Stimulated activated naive B cell treated with anti-CD40 and anti-IgM and Interleukin-4, amounts not matched to agents 10 μg/mL and 1 μg/mL and 100 μg/mL, for 72 hours (primary cell): ENCODE results near the gene NAMPT.

Experiments used
- ATAC-seq, 2 donors: fragments of 150-1000 bp; cut with Tn5 transposase; replicated peaks; 2 replicates each; pipeline ENCODE4 v1.10.0; 2021; ENCODE audit warnings: moderate library complexity in 1 of 2
- DNase-seq: peaks from one replicate; pipeline ENCODE4 v3.0.0; 2021
- H3K27ac Mint-ChIP-seq: one replicate; pipeline ENCODE4 v1.8.0; 2022; ENCODE audit warnings: mild to moderate bottlenecking, mixed read lengths
- H3K27me3 Mint-ChIP-seq, 2 donors: one replicate each; pipeline ENCODE4 v1.8.0; 2022; ENCODE audit warnings: mixed read lengths in 2 of 2
- H3K36me3 Mint-ChIP-seq, 2 donors: one replicate each; pipeline ENCODE4 v1.8.0; 2022; ENCODE audit warnings: mixed read lengths in 2 of 2, mild to moderate bottlenecking in 1 of 2
- H3K4me1 Mint-ChIP-seq, 2 donors: one replicate each; pipeline ENCODE4 v1.8.0; 2022; ENCODE audit warnings: mixed read lengths in 2 of 2, mild to moderate bottlenecking in 1 of 2
- H3K4me3 Mint-ChIP-seq, 2 donors: one replicate each; pipeline ENCODE4 v1.8.0; 2022; ENCODE audit warnings: mild to moderate bottlenecking in 2 of 2, mixed read lengths in 2 of 2, moderate library complexity in 1 of 2
- H3K9me3 Mint-ChIP-seq, 2 donors: one replicate each; pipeline ENCODE4 v1.8.0; 2022; ENCODE audit warnings: mixed read lengths in 2 of 2, mild to moderate bottlenecking in 1 of 2

The NAMPT gene

DNA sequence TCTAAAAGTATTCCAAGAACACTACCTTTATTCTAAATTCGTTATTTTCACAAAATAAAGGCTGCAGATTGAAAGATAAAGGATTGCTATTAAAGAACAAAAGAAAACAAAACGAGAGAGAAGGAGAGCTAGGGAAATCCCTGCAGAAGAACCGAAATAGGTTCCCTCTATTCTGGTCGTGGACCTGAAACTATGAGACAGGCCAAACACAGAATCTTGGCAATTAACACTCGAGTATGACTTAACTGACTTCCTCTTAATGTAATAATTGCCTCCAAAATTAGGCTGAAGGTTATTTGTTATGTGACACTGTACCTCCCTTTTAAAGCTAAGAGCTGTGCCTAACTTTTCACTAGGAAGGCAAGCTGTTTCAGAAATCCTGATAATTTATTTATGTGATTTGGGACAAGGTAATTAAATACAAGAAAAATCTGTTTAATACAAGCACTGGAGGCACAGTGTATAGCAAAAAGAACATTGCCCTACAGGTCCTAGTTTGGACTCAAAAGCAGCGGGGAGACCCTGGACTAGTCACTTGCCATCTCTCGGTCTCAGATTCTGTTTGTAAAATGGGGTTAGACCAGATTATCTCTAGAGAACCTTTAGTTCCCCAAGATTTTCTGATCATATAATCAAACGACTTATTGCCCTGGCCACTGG is 11.6 kb downstream of the NAMPT start:
- H3K4me3 Mint-ChIP-seq: no peak overlapping the region
- H3K36me3 Mint-ChIP-seq: peaks cover 24 to 41% of the 10 kb centered on the region in 2 donors
- H3K4me1 Mint-ChIP-seq: peaks cover 2 to 17% of the 10 kb centered on the region in 2 donors
- no peaks in the 10 kb centered on the region for H3K9me3 Mint-ChIP-seq
- H3K27ac Mint-ChIP-seq: no peak overlapping the region
- ATAC-seq (peak; percentile 50 to 69), DNase-seq (no peak)
- H3K27me3 Mint-ChIP-seq: no peaks in the 10 kb centered on the region

DNA sequence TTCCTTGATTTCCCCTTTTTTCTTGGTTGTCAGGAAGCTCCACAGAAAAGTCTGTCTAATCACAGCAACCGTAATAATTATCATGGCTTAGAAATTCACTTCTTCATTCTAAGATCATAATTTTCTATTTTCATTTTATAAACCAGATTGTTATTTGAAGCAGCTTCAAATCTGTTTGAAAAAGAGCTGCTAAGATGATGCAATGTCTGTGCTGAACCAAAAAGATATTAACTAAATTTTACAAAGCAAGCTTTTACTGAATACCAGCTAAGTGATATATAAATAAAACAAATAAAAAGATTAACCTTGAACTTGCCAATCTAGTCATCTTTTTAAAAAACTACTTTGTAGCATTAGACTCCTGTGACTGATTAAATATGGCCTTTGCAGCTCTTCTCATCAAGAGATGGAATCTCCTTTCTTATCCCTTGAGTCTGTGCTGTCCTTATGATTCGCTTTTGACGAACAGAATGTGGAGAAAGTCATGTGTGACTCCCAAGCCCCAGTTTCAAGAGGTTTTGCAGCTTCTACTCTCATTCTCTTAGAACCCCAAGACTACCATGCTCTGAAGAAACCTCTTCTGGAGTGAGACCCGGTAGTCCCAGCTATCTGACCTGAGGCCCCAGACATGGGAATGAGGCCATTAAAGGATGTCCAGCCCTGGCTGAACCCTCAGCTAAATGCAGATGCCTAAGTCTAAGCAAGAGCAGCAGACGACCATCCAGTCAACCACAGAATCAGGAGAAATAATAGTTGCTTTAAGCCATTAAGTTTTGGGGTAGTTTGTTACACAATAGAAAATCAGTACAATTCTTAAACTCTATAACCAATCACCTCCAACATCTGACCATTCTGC is 14.4 kb downstream of the NAMPT start:
- no peak overlapping the region for H3K4me3 Mint-ChIP-seq
- peaks cover 34 to 53% of the 10 kb centered on the region in 2 donors for H3K36me3 Mint-ChIP-seq
- H3K27ac Mint-ChIP-seq: no peak overlapping the region

DNA sequence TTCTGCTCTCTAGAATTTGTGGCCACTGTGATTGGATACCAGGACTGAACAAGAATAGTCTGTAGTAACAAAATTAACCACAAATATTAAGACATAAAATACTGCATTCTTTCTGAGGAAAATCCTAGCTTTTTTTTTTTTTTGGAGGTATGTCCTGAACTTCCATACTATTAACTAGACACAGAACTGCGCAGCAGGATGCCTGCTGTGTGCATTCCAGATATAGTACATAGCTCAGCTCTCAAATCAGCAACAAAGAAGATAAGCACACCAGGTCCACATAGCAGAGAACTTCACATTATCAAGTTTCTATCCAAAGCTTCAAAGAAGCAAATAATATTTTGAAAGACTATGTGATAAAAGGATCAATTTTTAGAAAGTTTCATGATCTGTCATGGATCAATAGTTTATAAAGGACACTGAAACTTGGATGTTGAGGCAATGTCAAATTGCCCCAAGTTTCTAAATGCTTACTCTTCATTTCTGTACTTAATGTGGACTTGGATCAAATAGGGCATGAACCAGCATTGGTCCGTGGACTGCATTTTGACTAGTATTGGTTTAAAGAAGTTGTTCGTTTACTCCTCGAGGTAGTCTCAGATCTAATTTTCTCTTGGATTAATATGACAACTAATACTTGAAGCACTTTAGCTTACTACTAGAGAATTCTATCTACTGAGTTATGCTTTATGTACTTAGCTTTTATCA is 15.4 kb downstream of the NAMPT start:
- H3K36me3 Mint-ChIP-seq: peaks cover 40 to 58% of the 10 kb centered on the region in 2 donors
- ATAC-seq (no peak), DNase-seq (no peak)
- H3K9me3 Mint-ChIP-seq: no peaks in the 10 kb centered on the region
- H3K27me3 Mint-ChIP-seq: no peaks in the 10 kb centered on the region
- H3K4me3 Mint-ChIP-seq: no peak overlapping the region
- H3K4me1 Mint-ChIP-seq: peaks cover 2 to 13% of the 10 kb centered on the region in 2 donors
- no peak overlapping the region for H3K27ac Mint-ChIP-seq

More for the DNA sequence above, 14.4 kb downstream of the NAMPT start:
- Mint-ChIP-seq H3K27me3 (no peaks in the 10 kb centered on the region), H3K9me3 (no peaks in the 10 kb centered on the region), H3K4me1 (peaks cover 2 to 13% of the 10 kb centered on the region in 2 donors)
- ATAC-seq (no peak), DNase-seq (no peak)

DNA sequence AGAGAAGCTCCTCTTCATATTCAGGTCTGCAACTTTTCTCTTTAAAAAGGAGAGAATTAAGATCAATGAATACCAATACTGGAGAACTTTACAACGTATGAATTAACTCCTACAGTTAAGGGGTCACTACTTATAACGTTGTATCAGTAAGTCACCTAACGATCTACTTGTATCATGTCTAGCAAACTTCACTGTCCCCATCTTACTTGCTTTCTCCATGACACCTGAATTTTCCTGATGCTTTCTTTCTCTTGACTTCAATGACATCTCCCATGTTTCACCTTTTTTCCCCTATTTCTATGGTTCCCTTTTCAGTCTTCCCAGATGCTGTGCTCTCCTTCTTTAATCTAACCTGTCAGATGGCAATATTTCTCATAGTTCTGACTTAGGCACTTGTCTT is 19.6 kb downstream of the NAMPT start:
- Mint-ChIP-seq H3K27ac (no peak overlapping the region), H3K9me3 (no peaks in the 10 kb centered on the region), H3K4me3 (no peak overlapping the region), H3K36me3 (peaks cover 45 to 67% of the 10 kb centered on the region in 2 donors), H3K4me1 (no peaks in the 10 kb centered on the region), H3K27me3 (no peaks in the 10 kb centered on the region)
- no peak for DNase-seq
- ATAC-seq: no peak

DNA sequence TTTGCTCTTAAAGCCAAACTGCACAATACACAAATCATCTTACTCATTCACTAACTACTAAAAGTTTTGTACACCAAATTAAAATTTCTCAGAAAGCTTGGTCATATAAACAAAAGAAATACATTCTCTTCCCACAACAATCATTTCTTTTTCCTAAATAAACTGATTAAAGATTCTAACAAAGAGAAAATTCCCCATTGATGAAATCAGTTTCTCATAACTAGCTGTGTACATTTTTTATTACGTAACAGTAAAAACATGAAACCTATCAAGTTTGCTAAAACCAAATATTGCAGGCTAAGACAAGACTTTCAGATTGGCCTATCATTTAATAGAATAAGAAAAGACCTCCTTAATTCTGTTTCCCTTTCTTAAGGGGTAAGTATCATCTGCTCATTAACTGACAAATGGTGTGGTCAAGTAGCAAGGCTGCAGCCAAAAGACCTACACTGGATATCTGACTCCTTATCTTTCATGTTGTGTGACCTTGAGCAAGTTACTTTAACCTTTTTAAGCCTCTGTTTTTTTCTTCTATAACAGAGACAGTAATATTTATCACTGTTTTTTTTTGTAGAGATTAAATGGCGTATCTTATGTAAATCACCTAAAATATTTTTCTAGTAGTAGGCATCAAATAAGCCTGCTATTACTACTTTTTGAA is 22.4 kb downstream of the NAMPT start:
- DNase-seq (no peak), ATAC-seq (no peak)
- Mint-ChIP-seq H3K27me3 (no peaks in the 10 kb centered on the region), H3K4me3 (no peak overlapping the region), H3K4me1 (no peaks in the 10 kb centered on the region), H3K36me3 (peaks cover 60 to 76% of the 10 kb centered on the region in 2 donors), H3K9me3 (no peaks in the 10 kb centered on the region), H3K27ac (no peak overlapping the region)

DNA sequence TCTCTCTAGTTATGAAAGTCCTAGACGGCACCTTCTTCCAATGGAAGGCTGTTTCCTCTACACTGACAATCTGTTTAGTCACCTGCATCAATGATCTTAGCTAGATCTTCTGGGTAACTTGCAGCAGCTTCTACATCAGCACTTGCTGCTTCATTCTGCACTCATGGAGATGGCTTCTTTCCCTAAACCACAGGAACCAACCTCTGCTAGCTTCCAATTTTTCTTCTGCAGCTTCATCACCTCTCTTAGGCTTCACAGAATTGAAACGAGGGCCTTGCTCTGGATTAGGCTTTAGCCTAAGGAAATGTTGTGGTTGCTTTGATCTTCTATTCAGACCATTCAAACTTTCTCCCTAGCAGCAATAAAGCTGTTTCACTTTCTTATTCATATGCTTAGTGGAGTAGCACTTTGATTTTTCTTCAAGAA is 24.6 kb downstream of the NAMPT start:
- DNase-seq (no peak), ATAC-seq (no peak)
- Mint-ChIP-seq H3K27ac (no peak overlapping the region), H3K27me3 (no peaks in the 10 kb centered on the region), H3K4me3 (no peak overlapping the region), H3K4me1 (peaks cover 0 to 11% of the 10 kb centered on the region in 2 donors), H3K9me3 (no peaks in the 10 kb centered on the region), H3K36me3 (peaks cover 44 to 69% of the 10 kb centered on the region in 2 donors)

DNA sequence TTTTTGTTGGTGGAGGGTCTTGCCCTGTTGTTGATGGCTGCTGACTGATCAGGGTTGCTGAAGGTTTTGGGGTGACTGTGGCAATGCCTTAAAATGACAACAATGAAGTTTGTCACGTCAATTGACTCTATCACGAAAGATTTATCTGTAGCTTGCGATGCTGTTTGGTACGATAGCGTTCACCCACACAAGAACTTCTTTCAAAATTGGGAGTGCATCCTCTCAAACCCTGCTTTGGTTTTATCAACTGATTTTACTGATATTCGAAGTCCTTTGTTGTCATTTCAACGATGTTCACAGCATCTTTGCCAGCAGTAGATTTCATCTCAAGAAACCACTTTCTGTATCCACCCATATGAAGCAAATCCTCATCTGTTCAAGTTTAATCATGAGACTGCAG is 26.0 kb downstream of the NAMPT start:
- Mint-ChIP-seq H3K36me3 (peaks cover 48 to 68% of the 10 kb centered on the region in 2 donors), H3K4me3 (no peak overlapping the region), H3K9me3 (no peaks in the 10 kb centered on the region), H3K4me1 (peaks cover 0 to 11% of the 10 kb centered on the region in 2 donors), H3K27me3 (no peaks in the 10 kb centered on the region), H3K27ac (no peak overlapping the region)
- no peak for ATAC-seq
- DNase-seq: no peak

DNA sequence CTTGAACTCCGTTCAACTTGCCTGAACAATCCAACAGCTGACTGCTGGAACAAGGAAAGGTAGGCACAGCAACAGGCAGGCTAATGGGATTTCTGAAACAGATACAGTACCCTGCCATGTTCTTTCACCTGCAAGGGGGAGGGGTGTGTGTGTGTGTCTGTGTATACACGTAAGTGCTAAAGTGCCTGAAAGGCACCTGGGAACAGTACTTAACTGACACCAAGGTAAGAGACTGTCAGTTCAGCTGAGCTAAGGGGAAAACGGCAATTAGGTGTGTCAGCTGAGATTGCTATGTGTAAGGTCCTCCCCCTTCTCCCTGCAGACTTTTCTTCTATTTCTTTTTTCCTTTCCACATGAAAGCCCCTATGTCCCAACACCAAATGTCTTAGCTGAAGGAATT is 27.0 kb downstream of the NAMPT start:
- Mint-ChIP-seq H3K27ac (no peak overlapping the region), H3K4me1 (peaks cover 0 to 11% of the 10 kb centered on the region in 2 donors), H3K36me3 (peaks cover 50 to 69% of the 10 kb centered on the region in 2 donors), H3K27me3 (no peaks in the 10 kb centered on the region), H3K4me3 (no peak overlapping the region), H3K9me3 (no peaks in the 10 kb centered on the region)
- ATAC-seq (no peak), DNase-seq (no peak)

DNA sequence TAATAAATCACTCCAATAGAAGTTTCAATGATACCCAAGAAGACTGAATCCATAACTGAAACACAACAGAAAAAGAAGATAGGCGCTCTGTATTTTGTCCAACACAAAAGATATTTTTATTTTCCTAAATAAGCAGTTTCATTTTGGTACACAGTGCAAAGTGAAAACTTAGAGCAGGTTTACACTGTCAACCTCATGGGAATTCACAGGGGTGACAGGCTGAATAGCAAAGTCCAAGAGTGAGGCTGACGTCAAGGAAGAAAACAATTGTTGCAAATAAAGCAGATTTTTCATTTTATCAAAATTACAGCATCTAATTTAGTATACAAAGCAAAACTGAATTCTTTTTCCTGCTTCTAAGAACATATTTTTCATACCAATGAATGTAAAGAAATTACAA is 28.6 kb downstream of the NAMPT start:
- Mint-ChIP-seq H3K36me3 (peaks cover 49 to 62% of the 10 kb centered on the region in 2 donors), H3K4me1 (peaks cover 0 to 11% of the 10 kb centered on the region in 2 donors)
- ATAC-seq: no peak

DNA sequence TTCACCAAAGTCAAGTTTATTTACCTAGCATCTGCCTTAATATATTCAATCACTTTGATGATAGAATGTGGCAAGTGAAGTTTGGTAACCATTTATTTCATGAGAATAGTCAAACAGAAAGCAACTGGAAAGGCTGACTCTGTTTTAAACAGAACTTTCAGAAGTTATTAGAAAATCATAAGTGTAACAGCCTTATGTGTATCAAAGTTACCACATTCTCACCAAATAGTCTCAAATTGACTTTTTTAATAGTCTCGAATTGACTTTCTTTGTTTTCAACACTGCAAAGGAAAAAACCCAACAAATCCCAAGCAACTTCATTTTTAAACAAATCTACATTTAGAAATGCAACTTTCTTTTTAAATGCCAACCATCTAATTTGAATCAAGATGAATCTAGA is 29.5 kb downstream of the NAMPT start:
- Mint-ChIP-seq H3K4me1 (peaks cover 0 to 11% of the 10 kb centered on the region in 2 donors), H3K27ac (no peak overlapping the region), H3K4me3 (no peak overlapping the region), H3K27me3 (no peaks in the 10 kb centered on the region), H3K36me3 (peaks cover 46 to 61% of the 10 kb centered on the region in 2 donors), H3K9me3 (no peaks in the 10 kb centered on the region)
- ATAC-seq (no peak), DNase-seq (no peak)

More for the DNA sequence above, 28.6 kb downstream of the NAMPT start:
- no peaks in the 10 kb centered on the region for H3K9me3 Mint-ChIP-seq
- no peak overlapping the region for H3K4me3 Mint-ChIP-seq
- DNase-seq: no peak
- H3K27me3 Mint-ChIP-seq: no peaks in the 10 kb centered on the region
- H3K27ac Mint-ChIP-seq: no peak overlapping the region

DNA sequence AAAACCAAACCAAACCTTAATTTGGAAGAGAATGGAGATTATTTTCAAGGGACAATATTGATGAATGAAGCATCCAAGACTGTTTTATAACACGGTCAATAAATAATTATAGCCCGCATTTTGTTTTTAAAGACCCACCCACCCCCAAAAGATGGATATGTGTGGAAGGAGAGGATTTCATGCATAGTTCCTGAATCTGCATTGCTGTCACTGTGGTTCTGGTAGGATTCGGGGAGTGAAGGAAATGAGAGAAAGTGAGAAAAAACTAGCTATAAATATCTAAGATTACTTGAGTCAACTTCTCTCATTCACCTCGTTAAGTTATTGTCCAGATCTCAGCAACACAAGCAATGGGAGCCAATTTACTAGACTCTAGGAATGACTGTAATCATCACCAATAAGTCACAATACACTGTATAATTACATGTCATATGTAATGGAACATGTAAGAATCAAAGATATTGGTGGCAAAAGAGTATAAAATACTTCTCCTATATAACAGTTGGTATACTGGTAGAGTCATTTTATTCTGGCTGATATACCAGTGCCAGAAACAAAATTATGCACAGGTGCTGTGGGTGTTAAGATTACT is 30.2 kb downstream of the NAMPT start:
- Mint-ChIP-seq H3K36me3 (peaks cover 41 to 55% of the 10 kb centered on the region in 2 donors), H3K4me3 (no peak overlapping the region), H3K4me1 (peaks cover 0 to 11% of the 10 kb centered on the region in 2 donors), H3K27me3 (no peaks in the 10 kb centered on the region), H3K27ac (no peak overlapping the region), H3K9me3 (no peaks in the 10 kb centered on the region)
- ATAC-seq (no peak), DNase-seq (no peak)

DNA sequence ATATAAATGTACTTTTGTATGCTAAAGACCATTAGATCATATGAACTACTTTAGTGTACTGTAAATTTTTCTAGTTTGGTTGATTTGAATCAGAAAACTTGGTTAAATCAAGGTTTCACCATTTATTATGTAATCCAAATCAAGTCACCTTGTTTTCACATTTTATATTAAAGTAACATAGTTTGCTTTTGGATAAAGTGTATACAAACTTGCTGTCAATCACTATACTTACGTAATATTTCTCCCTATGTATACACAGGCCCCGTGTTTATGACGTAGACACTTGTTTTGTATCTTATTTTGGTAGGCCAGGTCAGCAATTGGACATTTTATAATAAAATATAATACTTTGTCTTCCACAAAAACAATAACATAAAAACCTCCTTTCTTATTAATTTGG is 32.2 kb downstream of the NAMPT start:
- peaks cover 0 to 11% of the 10 kb centered on the region in 2 donors for H3K4me1 Mint-ChIP-seq
- no peak overlapping the region for H3K27ac Mint-ChIP-seq

DNA sequence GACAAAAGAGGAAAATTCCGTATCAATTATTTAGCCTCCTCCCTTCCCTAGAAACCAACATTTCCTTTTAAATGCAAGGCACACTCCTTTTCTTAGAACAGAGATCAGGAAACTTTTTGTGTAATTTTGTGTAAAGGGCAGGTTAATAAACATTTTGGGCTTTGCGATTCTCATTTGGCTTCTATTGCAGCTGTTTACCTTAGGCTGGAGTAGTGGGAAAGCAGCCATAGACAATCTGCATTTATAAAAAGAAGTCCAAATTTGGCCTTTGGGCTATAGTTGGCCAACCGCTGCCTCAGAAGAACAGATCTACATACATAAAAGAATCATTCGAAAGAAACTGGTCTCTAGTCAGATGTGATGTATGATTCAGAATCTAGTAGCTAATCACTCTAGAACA is 35.3 kb downstream of the NAMPT start:
- no peak for ATAC-seq
- H3K4me3 Mint-ChIP-seq: no peak overlapping the region
- no peaks in the 10 kb centered on the region for H3K27me3 Mint-ChIP-seq
- peaks cover 9 to 12% of the 10 kb centered on the region in 2 donors for H3K9me3 Mint-ChIP-seq
- DNase-seq: no peak
- H3K4me1 Mint-ChIP-seq: no peaks in the 10 kb centered on the region
- H3K36me3 Mint-ChIP-seq: peaks cover 44 to 45% of the 10 kb centered on the region in 2 donors
- H3K27ac Mint-ChIP-seq: no peak overlapping the region

More for the DNA sequence above, 32.2 kb downstream of the NAMPT start:
- no peak overlapping the region for H3K4me3 Mint-ChIP-seq
- ATAC-seq: no peak
- no peaks in the 10 kb centered on the region for H3K27me3 Mint-ChIP-seq
- no peak for DNase-seq
- peaks cover 4 to 5% of the 10 kb centered on the region in 2 donors for H3K9me3 Mint-ChIP-seq
- peaks cover 36 to 49% of the 10 kb centered on the region in 2 donors for H3K36me3 Mint-ChIP-seq
